ENCODE measurements around the gene FSTL3. TPM values are rescaled to one million over a fixed set of nuclear protein-coding genes. Genes with fewer than 3 reads are reported as not detected.

The FSTL3 gene
- total and polyA plus RNA-seq, 2 of the 8 experiments (the other 6 are each of a cell fraction or from before 2014, with no cell fraction given), result 8.1 to 11.8 TPM

- Histone ChIP-seq H4K8ac (ENCODE audit: extremely low read depth, insufficient read depth, low read length) (no peak overlapping the region), H3K56ac (replicated peaks; ENCODE audit: insufficient read length, low read depth, low read length) (no peak overlapping the region), H2AK5ac (ENCODE audit: low read depth, low read length) (no peak overlapping the region), H3K27me3 (replicated peaks in 1 of 4; ENCODE audit: control insufficient read depth in 3 of 4, extremely low read depth in 1 of 4, insufficient read depth in 3 of 4, low read length in 3 of 4) (0 out of 7 replicates have a peak, but pooled peaks cover 0 to 2% (median 0%) of the 10 kb centered on the region in 4 experiments), H4K91ac (replicated peaks; ENCODE audit: insufficient read length, low read length) (no peak overlapping the region), H4K20me1 (replicated peaks in 1 of 2; ENCODE audit: control insufficient read depth in 1 of 2, insufficient read depth in 2 of 2, low read length in 2 of 2) (peaks cover 0 to 1% of the 10 kb centered on the region in 2 experiments), H3K4ac (replicated peaks; ENCODE audit: insufficient read length, low read depth, low read length) (no peak overlapping the region), H3K4me2 (ENCODE audit: insufficient read depth in 1 of 2, low read depth in 2 of 2, low read length in 2 of 2) (no peak overlapping the region), H2BK15ac (ENCODE audit: low read length) (no peak overlapping the region), H2BK5ac (ENCODE audit: low read depth, low read length) (no peak overlapping the region), H2BK20ac (ENCODE audit: low read length) (no peak overlapping the region), H4K5ac (ENCODE audit: insufficient read length, low read depth, low read length) (no peak overlapping the region), H2BK12ac (ENCODE audit: low read depth, low read length) (no peak overlapping the region; the same call in 1 of the 2 replicates), H3K4me3 (ENCODE audit: extremely low read depth in 1 of 4, insufficient read depth in 2 of 4, low read depth in 3 of 4, low read length in 4 of 4) (no peak overlapping the region), H3K36me3 (ENCODE audit: control insufficient read depth in 2 of 4, insufficient read depth in 4 of 4, low read length in 3 of 4) (no peaks in the 10 kb centered on the region), H3K9ac (replicated peaks in 1 of 4; ENCODE audit: extremely low read depth in 1 of 4, low read depth in 3 of 4, low read length in 3 of 4) (no peak overlapping the region), H3K18ac (ENCODE audit: extremely low read depth, low read length) (no peak overlapping the region), H3K79me1 (ENCODE audit: low read depth, low read length) (no peaks in the 10 kb centered on the region), H3K14ac (ENCODE audit: insufficient read length) (no peak overlapping the region), H3K23me2 (ENCODE audit: low read depth, low read length) (no peaks in the 10 kb centered on the region), H3K4me1 (replicated peaks in 1 of 4; ENCODE audit: control insufficient read depth in 3 of 4, insufficient read depth in 4 of 4, low read length in 3 of 4) (no peaks in the 10 kb centered on the region), H3K9me3 (ENCODE audit: insufficient read depth in 2 of 2, low read depth in 1 of 2, low read length in 1 of 2) (no peaks in the 10 kb centered on the region; a peak in 1 of 4 replicates), H2BK120ac (replicated peaks; ENCODE audit: low read depth, low read length) (no peak overlapping the region), H3K79me2 (ENCODE audit: control insufficient read depth in 1 of 2, insufficient read depth in 2 of 2, low read length in 2 of 2) (no peaks in the 10 kb centered on the region), H3K23ac (ENCODE audit: insufficient read length) (no peak overlapping the region), H3K27ac (ENCODE audit: low read depth, low read length) (no peak overlapping the region), H2AFZ (ENCODE audit: low read length) (no peak overlapping the region)
- FAIRE-seq (no peak), DNase-seq (ENCODE audit: low read depth in 1 of 2, low spot score in 2 of 2) (no peak)
- POLR2A ChIA-PET (ENCODE audit: partially characterized antibody), result interaction anchor here (0.6 to 1.4 kb wide), 4 partner anchors 8 to 296 kb away, joined by 3 to 5 read pairs (median 3); partner anchors contain the start of gene FSTL3
- 81% methylated on average over 13 of the region's 18 CpGs; no CpG with 5 or more reads in 1 of the 2 experiments for WGBS, 2 experiments (ENCODE audit: extremely low coverage in 1 of 2, insufficient coverage in 1 of 2, insufficient read length in 1 of 2, insufficient replicate concordance in 2 of 2, low coverage in 1 of 2, low lambda C conversion rate in 2 of 2, missing lambda C conversion rate in 1 of 2)
- no peak for TF ChIP-seq CTBP2 (IDR thresholded peaks at IDR 0.05; ENCODE audit: borderline replicate concordance, insufficient read depth, insufficient read length, low read length)
- no peak for TF ChIP-seq TBP (IDR thresholded peaks at IDR 0.05; ENCODE audit: low read depth, low read length)
- TF ChIP-seq FOSL1 (IDR thresholded peaks at IDR 0.05; ENCODE audit: insufficient read depth, low read depth, low read length), result no peak
- no peak for TF ChIP-seq TCF12 (IDR thresholded peaks at IDR 0.05; ENCODE audit: low read depth, low read length)
- CTCF ChIA-PET (ENCODE audit: partially characterized antibody), result interaction anchor here (0.7 to 2.4 kb wide), 3 partner anchors 10 to 18 kb away, joined by 3 to 7 read pairs (median 3); partner anchors contain the start of gene PALM
Measured at GRCh38 chr19:690203-690602, 14.0 kb downstream of the FSTL3 start.
